K562 (cell line): ENCODE measurements around the gene TRAP1. TPM values are rescaled to one million over a fixed set of nuclear protein-coding genes. Genes with fewer than 3 reads are reported as not detected.

Source experiments
- ATAC-seq: fragments of 200-7000 bp; cut with Tn5 transposase; 3 replicates; pipeline ENCODE4 v1.9.1; 2020; ENCODE audit warnings: moderate library complexity
- BruUV-seq: library from RNA; stranded (reverse); fragments of 400-500 nt; replicated peaks from 2 replicates; lab custom pipeline; 2021; lab: Mats Ljungman, UMichigan
- CTCF ChIA-PET: fragments of 300-600 bp; formaldehyde crosslinking; extraction: SDS; loops from one replicate; lab custom pipeline; 2021; ENCODE audit warnings: low intra/inter-chr PET ratio; lab: Yijun Ruan, JAX
- POLR2A ChIA-PET: fragments of 300-600, 350-650 bp; sonication (Branson Sonifier 250); formaldehyde crosslinking; extraction: SDS; loops from one replicate; lab custom pipeline; 2021; ENCODE audit warnings: antibody characterized with exemption, inconsistent platforms; lab: Yijun Ruan, JAX
- DNase-seq, 4 experiments: peaks; one replicate each; pipeline versions ENCODE4 v3.0.0 to v3.0.0-alpha.2; 2011 to 2018; ENCODE audit warnings: low spot score in 3 of 4, mixed read lengths in 3 of 4; ENCODE audit errors: extremely low read depth in 1 of 4
- FAIRE-seq: peaks from 2 replicates; lab custom pipeline; 2011; peaks lifted over from hg19 to GRCh38; lab: Jason Lieb, UNC
- H2AFZ ChIP-seq: 2 replicates; pipeline ENCODE4 v1.6.0; 2011; ENCODE audit warnings: low read depth, low read length, control low read depth, inconsistent platforms
- H3K27ac ChIP-seq: fragments of 200-600 bp; 3 replicates; pipeline ENCODE4 v1.8.0; 2011; ENCODE audit warnings: low read depth, mild to moderate bottlenecking, control low read depth, inconsistent platforms, low read length, moderate library complexity, mixed read lengths; ENCODE audit errors: extremely low read depth
- H3K27me3 ChIP-seq, 2 experiments: fragments of 300-600 bp in 1 of 2; 2 replicates in 1 of 2; 3 replicates in 1 of 2; pipeline versions ENCODE4 v1.6.0 to v1.8.0; 2011; ENCODE audit warnings: inconsistent platforms in 2 of 2, low read length in 2 of 2, mild to moderate bottlenecking in 1 of 2, mixed read lengths in 1 of 2, moderate library complexity in 1 of 2; ENCODE audit not compliant: control insufficient read depth in 2 of 2, insufficient read depth in 2 of 2
- H3K36me3 ChIP-seq: fragments of 300-600 bp; 3 replicates; pipeline ENCODE4 v1.8.0; 2011; ENCODE audit warnings: mild to moderate bottlenecking, low read length, inconsistent platforms; ENCODE audit not compliant: control insufficient read depth, insufficient read depth
- H3K4me1 ChIP-seq, 2 experiments: fragments of 200-600 bp in 1 of 2; replicated peaks in 1 of 2; 2 replicates in 1 of 2; 3 replicates in 1 of 2; pipeline versions ENCODE4 v1.5.1 to v1.8.0; 2011; ENCODE audit warnings: inconsistent platforms in 2 of 2, low read length in 2 of 2, mild to moderate bottlenecking in 1 of 2, mixed read lengths in 1 of 2, moderate library complexity in 1 of 2; ENCODE audit not compliant: control insufficient read depth in 2 of 2, insufficient read depth in 2 of 2
- H3K4me2 ChIP-seq: 2 replicates; pipeline ENCODE4 v1.6.1; 2011; ENCODE audit warnings: low read length, control low read depth, inconsistent platforms, mixed read lengths; ENCODE audit not compliant: insufficient read depth
- H3K4me3 ChIP-seq: fragments of 200-600 bp; sonication (generic), shearing (Covaris generic); 2 replicates; pipeline ENCODE4 v1.5.1; 2016; ENCODE audit warnings: control low read depth, inconsistent platforms
- H3K79me2 ChIP-seq: fragments of 200-600 bp; 3 replicates; pipeline ENCODE4 v1.8.0; 2011; ENCODE audit warnings: low read length, inconsistent platforms; ENCODE audit not compliant: control insufficient read depth, insufficient read depth
- H3K9ac ChIP-seq, 2 experiments: 2 replicates each; pipeline versions ENCODE4 v1.6.0 to v1.6.1; 2011; ENCODE audit warnings: low read depth in 2 of 2, low read length in 2 of 2, control low read depth in 1 of 2, inconsistent platforms in 1 of 2, mild to moderate bottlenecking in 1 of 2, mixed read lengths in 1 of 2; ENCODE audit not compliant: insufficient read depth in 1 of 2
- H3K9me1 ChIP-seq: one replicate; pipeline ENCODE4 v1.6.0; 2011; ENCODE audit warnings: inconsistent platforms, mild to moderate bottlenecking, low read length, moderate library complexity; ENCODE audit not compliant: control insufficient read depth, insufficient read depth
- H3K9me3 ChIP-seq: replicated peaks from 2 replicates; pipeline ENCODE4 v1.5.1; 2011; ENCODE audit warnings: low read depth, low read length, inconsistent platforms; ENCODE audit not compliant: control insufficient read depth, insufficient read depth
- H4K20me1 ChIP-seq: replicated peaks from 2 replicates; pipeline ENCODE4 v1.6.1; 2011; ENCODE audit warnings: low read length, inconsistent platforms, mixed read lengths; ENCODE audit not compliant: control insufficient read depth, insufficient read depth
- ELF1 ChIP-seq: fragments of 200-800 bp; sonication (Bioruptor generic); IDR thresholded peaks from 2 replicates; pipeline ENCODE4 v1.6.1; 2016; ENCODE audit warnings: missing genetic modification characterization, missing compliant biosample characterization
- NFYB ChIP-seq: IDR thresholded peaks from 2 replicates; pipeline ENCODE4 v1.6.1; 2011; ENCODE audit warnings: mild to moderate bottlenecking, moderate library complexity; ENCODE audit not compliant: insufficient read length; ENCODE audit errors: extremely low read depth
- NR2C1 ChIP-seq, 2 experiments: fragments of 450-650 bp; IDR thresholded peaks; 2 replicates each; pipeline ENCODE4 v1.6.1; 2017; ENCODE audit warnings: mild to moderate bottlenecking in 2 of 2, antibody characterized with exemption in 1 of 2, inconsistent platforms in 1 of 2, missing compliant biosample characterization in 1 of 2, missing genetic modification characterization in 1 of 2
- POLR2G ChIP-seq: fragments of 200-400 bp; formaldehyde crosslinking; IDR thresholded peaks from 2 replicates; pipeline ENCODE4 v1.6.1; 2017; ENCODE audit warnings: low read depth, mild to moderate bottlenecking, antibody characterized with exemption, low read length, moderate library complexity
- ZBTB33 ChIP-seq: sonication (generic); formaldehyde crosslinking; IDR thresholded peaks from 2 replicates; pipeline ENCODE4 v1.8.1; 2023; ENCODE audit warnings: mild to moderate bottlenecking, missing genetic modification reagents
- ZFPM2 ChIP-seq: fragments of 250-450 bp; sonication (Bioruptor Pico); IDR thresholded peaks from 2 replicates; pipeline ENCODE4 v1.5.1; 2022; ENCODE audit warnings: mild to moderate bottlenecking
- ZFX ChIP-seq: sonication (generic); formaldehyde crosslinking; IDR thresholded peaks from 2 replicates; pipeline ENCODE4 v1.8.0; 2022; ENCODE audit warnings: mild to moderate bottlenecking, missing genetic modification reagents, moderate library complexity
- ZNF12 ChIP-seq: sonication (generic); formaldehyde crosslinking; IDR thresholded peaks from 2 replicates; pipeline ENCODE4 v1.4.0; 2020; ENCODE audit warnings: mild to moderate bottlenecking, missing genetic modification reagents
- WGBS: fragments of 100-300 bp; shearing (Covaris generic); methylation state at CpG from one replicate; pipeline ENCODE4 v1.1.6; 2016; ENCODE audit warnings: low coverage, mixed read lengths; ENCODE audit not compliant: insufficient coverage; ENCODE audit errors: missing lambda C conversion rate; 5-methylcytosine and 5-hydroxymethylcytosine counted together
- in situ Hi-C: fragments of 300-500 bp; cut with MboI; formaldehyde crosslinking; loops from 4 replicates; pipeline ENCODE4 v1.15.0; 2018; ENCODE audit warnings: inconsistent platforms, mixed read lengths
- intact Hi-C: fragments of 100-400 bp; cut with micrococcal nuclease; formaldehyde crosslinking; loops from 2 replicates; pipeline ENCODE4 v1.14.2; 2022
- polyA plus RNA-seq, 8 experiments: library from polyadenylated mRNA; depleted of rRNA in 4 of 8; stranded (reverse) in 5 of 8; unstranded in 3 of 8; fragments of >200 nt; fragmentation: Nextera tagmentation in 2 of 8; fragmentation: Illumina TruSeq in 1 of 8; extraction: Ambion mirVana in 2 of 8; extraction: Trizol in 1 of 8; gene quantifications; 2 replicates each; pipeline versions ENCODE4 v1.2.1 to v1.2.3, GENCODE V29; 2011 to 2014; ENCODE audit warnings: inconsistent platforms in 1 of 8, missing spikeins in 1 of 8
- total RNA-seq, 7 experiments: library from RNA; depleted of rRNA in 6 of 7; stranded (reverse); fragments of >200 nt in 6 of 7; fragmentation: Illumina TruSeq in 2 of 7; extraction: Trizol in 2 of 7; gene quantifications; 2 replicates each; pipeline versions ENCODE4 v1.2.1 to v1.2.3, GENCODE V29; 2011 to 2021; ENCODE audit warnings: low replicate concordance in 1 of 7

TRAP1 gene
- total and polyA plus RNA-seq, 9 of the 15 experiments (the other 6 are each of a cell fraction or from before 2014, with no cell fraction given): 19.1 to 436 (median 301) TPM

DNA sequence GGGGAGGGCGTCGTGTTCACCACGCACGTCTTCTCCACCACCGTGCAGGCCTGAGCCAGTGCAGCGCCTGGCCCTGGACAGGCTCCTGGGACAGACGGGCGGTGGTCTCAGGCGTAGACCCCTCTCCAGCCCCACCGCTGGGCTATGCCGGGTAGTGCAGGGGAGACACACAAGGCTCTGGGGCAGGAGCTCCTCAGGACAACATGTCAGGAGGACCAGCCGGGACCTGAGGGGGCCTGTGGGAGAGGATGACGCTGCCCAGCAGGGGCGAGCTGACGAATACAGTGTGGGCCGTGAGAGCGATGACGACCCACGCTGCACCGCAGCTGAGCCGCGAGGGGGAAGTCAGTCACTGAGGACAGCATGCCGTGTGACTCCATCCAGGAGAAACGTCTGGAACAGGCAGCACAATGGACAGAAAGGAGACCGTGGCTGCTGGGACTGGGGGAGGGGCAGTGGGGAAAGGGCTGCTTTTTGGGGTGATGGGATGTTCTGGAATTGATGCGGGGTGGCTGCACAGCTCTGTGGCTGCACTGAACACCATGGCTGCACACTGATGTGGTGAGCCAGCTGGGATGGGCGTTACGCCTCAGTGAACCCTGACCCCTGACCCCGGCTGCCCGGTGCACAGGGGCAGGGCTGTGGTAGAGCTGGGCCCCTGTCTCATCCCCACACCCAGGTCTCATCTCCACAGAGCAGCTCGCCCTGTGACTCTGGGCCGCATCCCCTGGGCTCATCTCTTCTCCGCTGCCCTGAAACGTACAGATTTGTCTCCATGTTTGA lies 42.6 kb downstream of the TRAP1 start:
- intact Hi-C loops (no loop called here), in situ Hi-C loops (no loop called here)
- CTCF ChIA-PET: no interaction called here
- H3K4me2 ChIP-seq: no peak overlapping the region
- no peaks in the 10 kb centered on the region for H3K9me1 ChIP-seq
- H3K27ac ChIP-seq: no peak overlapping the region
- WGBS: 93% methylated on average over 30 of the region's 34 CpGs
- no peaks in the 10 kb centered on the region for H3K9me3 ChIP-seq
- POLR2A ChIA-PET: interaction anchor here (0.6 to 1.0 kb wide), 2 partner anchors 30 to 939 kb away, joined by 3 to 4 read pairs; no protein-coding TSS in a partner anchor
- 0 out of 2 replicates have a peak, but pooled peaks cover 2% of the 10 kb centered on the region for H4K20me1 ChIP-seq
- no peak overlapping the region for H3K4me3 ChIP-seq
- FAIRE-seq (peak; percentile 49), ATAC-seq (peak; percentile 54), DNase-seq (no peak)
- peaks cover 0 to 6% of the 10 kb centered on the region in 2 experiments; a peak in 1 of 5 replicates for H3K4me1 ChIP-seq
- no TSS peak for BruUV-seq
- TF ChIP-seq POLR2G (peak; percentile 61), NFYB (no peak), ZNF12 (CRISPR knock-in tag) (no peak), ZBTB33 (0 out of 2 replicates have a peak, but pooled peaks have one; percentile 7), ZFPM2 (CRISPR knock-in tag) (no peak), ELF1 (no peak), ZFX (CRISPR knock-in tag) (no peak), NR2C1 (IDR thresholded peaks at IDR 0.05) (peak; percentile 47; the same call in 1 of the 2 replicates), NR2C1 (tag; IDR thresholded peaks at IDR 0.05) (peak; percentile 64)
- H3K79me2 ChIP-seq: no peaks in the 10 kb centered on the region
- no peak overlapping the region; a peak in 1 of 4 replicates for H3K9ac ChIP-seq
- no peaks in the 10 kb centered on the region for H3K27me3 ChIP-seq
- H2AFZ ChIP-seq: no peak overlapping the region
- peaks cover 96% of the 10 kb centered on the region; the same call in 2 of the 3 replicates for H3K36me3 ChIP-seq
